Psoas muscle (tissue), 8 donors: Measurements from ENCODE around the gene KLB. TPM values are rescaled to one million over a fixed set of nuclear protein-coding genes. Genes with fewer than 3 reads are reported as not detected.
A peak's percentile ranks its signal among the peaks of the same experiment; 100 is the strongest.

Source experiments
- ATAC-seq, 4 donors: fragments of 200-7000 bp; cut with Tn5 transposase; one replicate each; pipeline ENCODE4 v1.9.1; 2020; ENCODE audit warnings: moderate library complexity in 3 of 4, mild to moderate bottlenecking in 2 of 4
- DNase-seq, 2 donors: peaks; one replicate each; pipeline ENCODE4 v3.0.0-alpha.2; 2020
- H3K27ac ChIP-seq: fragments of 200-600 bp; one replicate; pipeline ENCODE4 v1.8.0; 2022
- H3K27me3 ChIP-seq, 3 donors: fragments of 200-600 bp in 1 of 3; one replicate each; pipeline versions ENCODE4 v1.6.1 to v1.8.0; 2013 to 2022; ENCODE audit warnings: low read length in 2 of 3, mild to moderate bottlenecking in 2 of 3, moderate library complexity in 1 of 3; ENCODE audit not compliant: insufficient read depth in 3 of 3
- H3K36me3 ChIP-seq, 2 donors: fragments of 200-600 bp in 1 of 2; one replicate each; pipeline versions ENCODE4 v1.6.1 to v1.8.0; 2013 to 2022; ENCODE audit warnings: low read depth in 1 of 2, mild to moderate bottlenecking in 1 of 2, moderate library complexity in 1 of 2; ENCODE audit not compliant: insufficient read depth in 1 of 2
- H3K4me1 ChIP-seq: fragments of 200-600 bp; one replicate; pipeline ENCODE4 v1.8.0; 2022
- H3K4me3 ChIP-seq: fragments of 200-600 bp; one replicate; pipeline ENCODE4 v1.8.0; 2022; ENCODE audit warnings: mild to moderate bottlenecking
- H3K9me3 ChIP-seq: fragments of 200-600 bp; one replicate; pipeline ENCODE4 v1.8.0; 2022
- CTCF ChIP-seq: fragments of 200-600 bp; IDR thresholded peaks from one replicate; pipeline ENCODE4 v1.8.0; 2022; ENCODE audit warnings: antibody characterized with exemption
- WGBS, 3 donors: extraction: QIAGEN DNeasy Blood & Tissue Kit; methylation state at CpG; one replicate each; pipeline versions ENCODE4 v1.1.6 to v1.1.7; 2013; 5-methylcytosine and 5-hydroxymethylcytosine counted together
- intact Hi-C, 2 donors: fragments of 100-400 bp; cut with DNase I; formaldehyde crosslinking; loops; one replicate each; pipeline versions ENCODE4 v1.11.0 to v1.14.2; 2022
- polyA plus RNA-seq, 3 donors: library from polyadenylated mRNA; stranded (reverse); fragments of 200-250 nt; gene quantifications; one replicate each; pipeline ENCODE4 v1.2.3, GENCODE V29; 2013
- total RNA-seq, 4 donors: library from RNA; stranded (reverse); fragmentation: NEBNext Ultra II Directional in 2 of 4; extraction: Animal tissue kit (Norgen Biotek cat#: 25700) in 2 of 4; gene quantifications; one replicate each; pipeline versions ENCODE4 v1.2.1 to v1.2.4, GENCODE V29; 2021 to 2023
- donor health status: healthy with polysubstance abuse.
- donor health status: DM: no; HTN: no; CAD: no; lungs with moderate emphysema.
- donor health status: Bipolar disorder and iron deficiency.
- donor health status: healthy.
- donor health status: DM: yes; HTN: yes; CAD: no.
- donor health status: DM: no; HTN: no; CAD: no.
- donor health status: DM: no; HTN: no; CAD: no.
- donor health status: DM: yes; HTN: yes; CAD: no.

KLB gene
- total and polyA plus RNA-seq, 7 donors = 0.03 to 0.13 (median 0.07) TPM; not detected in 2

- no peaks in the 10 kb centered on the region for H3K27me3 ChIP-seq
- intact Hi-C loops = no loop called here
- TF ChIP-seq CTCF = no peak
- H3K9me3 ChIP-seq = no peaks in the 10 kb centered on the region
- no peak overlapping the region for H3K27ac ChIP-seq
- H3K36me3 ChIP-seq = peaks cover 0 to 41% of the 10 kb centered on the region in 2 donors
- H3K4me1 ChIP-seq = peaks cover 7% of the 10 kb centered on the region
- peak; percentile 55 to 75 for DNase-seq
- WGBS, 3 donors = 7 to 12% (median 7%) methylated on average over 57 to 61 of the region's 61 CpGs
- ATAC-seq = peak; percentile 62 to 77 (median 70)
- H3K4me3 ChIP-seq = peak overlapping the region; percentile 53
Observed at GRCh38 chr4:39446842-39447573, 40.3 kb downstream of the KLB start.

GRCh38 chr4:39450618-39451017, 43.9 kb downstream of the KLB start:
- Histone ChIP-seq H3K4me3 (no peak overlapping the region), H3K27me3 (no peaks in the 10 kb centered on the region), H3K36me3 (peaks cover 7 to 77% of the 10 kb centered on the region in 2 donors), H3K4me1 (peaks cover 9% of the 10 kb centered on the region), H3K27ac (no peak overlapping the region), H3K9me3 (no peaks in the 10 kb centered on the region)
- no peak for ATAC-seq
- WGBS, 3 donors = 45 to 93% (median 62%) methylated on average over 2 of the region's 2 CpGs
- no peak for TF ChIP-seq CTCF
- no peak for DNase-seq
- intact Hi-C loops = no loop called here

- Histone ChIP-seq H3K4me1 (peaks cover 18% of the 10 kb centered on the region), H3K4me3 (no peak overlapping the region), H3K9me3 (no peaks in the 10 kb centered on the region), H3K27me3 (no peaks in the 10 kb centered on the region), H3K27ac (no peak overlapping the region), H3K36me3 (peaks cover 8 to 86% of the 10 kb centered on the region in 2 donors)
- ATAC-seq = no peak
- 79 to 91% (median 82%) methylated on average over 6 of the region's 6 CpGs for WGBS, 3 donors
- intact Hi-C loops = no loop called here
- TF ChIP-seq CTCF = no peak
- DNase-seq = no peak
Observed at GRCh38 chr4:39451423-39452023, 44.8 kb downstream of the KLB start.

GRCh38 chr4:39452153-39452859, 45.6 kb downstream of the KLB start:
- WGBS, 3 donors = 78 to 87% (median 84%) methylated on average over 6 of the region's 6 CpGs
- Histone ChIP-seq H3K9me3 (no peaks in the 10 kb centered on the region), H3K27ac (no peak overlapping the region), H3K4me1 (peaks cover 22% of the 10 kb centered on the region), H3K27me3 (no peaks in the 10 kb centered on the region), H3K36me3 (peaks cover 14 to 94% of the 10 kb centered on the region in 2 donors), H3K4me3 (no peak overlapping the region)
- intact Hi-C loops = no loop called here
- no peak for TF ChIP-seq CTCF
- ATAC-seq (no peak), DNase-seq (no peak)
